Ovary (tissue), 9 donors: Measurements from ENCODE around the gene PTPN13. TPM values are rescaled to one million over a fixed set of nuclear protein-coding genes. Genes with fewer than 3 reads are reported as not detected.

ENCODE experiments used
- DNase-seq, 5 donors: peaks; one replicate each; pipeline ENCODE4 v3.0.0-alpha.2; 2019 to 2020
- H3K27ac ChIP-seq, 2 donors: fragments of 200-600 bp; one replicate each; pipeline versions ENCODE4 v1.5.1 to v1.8.0; 2019 to 2022
- H3K27me3 ChIP-seq: fragments of 200-600 bp; one replicate; pipeline ENCODE4 v1.8.0; 2022
- H3K36me3 ChIP-seq: fragments of 200-600 bp; sonication (generic); one replicate; pipeline ENCODE4 v1.5.1; 2019
- H3K4me1 ChIP-seq: one replicate; pipeline ENCODE4 v1.8.1; 2013; ENCODE audit warnings: mild to moderate bottlenecking, moderate library complexity; ENCODE audit not compliant: insufficient read depth
- H3K4me3 ChIP-seq: fragments of 200-600 bp; sonication (generic); one replicate; pipeline ENCODE4 v1.5.1; 2017
- H3K9me3 ChIP-seq, 2 donors: fragments of 200-600 bp in 1 of 2; sonication (generic) in 1 of 2; one replicate each; pipeline versions ENCODE4 v1.5.1 to v1.8.1; 2013 to 2019; ENCODE audit warnings: mild to moderate bottlenecking in 1 of 2, moderate library complexity in 1 of 2
- EP300 ChIP-seq: sonication (generic); formaldehyde crosslinking; IDR thresholded peaks from one replicate; pipeline ENCODE4 v1.6.1; 2017; ENCODE audit warnings: antibody characterized with exemption
- POLR2A ChIP-seq: fragments of 450-650 bp; IDR thresholded peaks from one replicate; pipeline ENCODE4 v1.6.1; 2017; ENCODE audit warnings: antibody characterized with exemption, mild to moderate bottlenecking, moderate library complexity
- WGBS, 3 donors: extraction: QIAGEN DNeasy Blood & Tissue Kit in 1 of 3; methylation state at CpG; one replicate each; pipeline versions ENCODE4 v1.1.5 to v1.1.7; 2013 to 2017; 5-methylcytosine and 5-hydroxymethylcytosine counted together
- intact Hi-C, 4 donors: fragments of 100-400 bp; cut with DNase I; formaldehyde crosslinking; loops; one replicate each; pipeline versions ENCODE4 v1.11.0 to v1.15.1; 2022 to 2023
- polyA plus RNA-seq, 2 donors: library from polyadenylated mRNA; stranded (reverse); fragments of 200-250 nt in 1 of 2; fragments of 350-450 nt in 1 of 2; fragmentation: Illumina TruSeq in 1 of 2; extraction: RNeasy Lipid Tissue Mini Kit (QIAGEN cat#74804) in 1 of 2; gene quantifications; one replicate each; pipeline ENCODE4 v1.2.3, GENCODE V29; 2013 to 2014
- total RNA-seq, 7 donors: library from RNA; depleted of rRNA in 2 of 7; stranded (reverse); fragments of >200 nt in 2 of 7; fragmentation: NEBNext Ultra II Directional in 3 of 7; extraction: Animal tissue kit (Norgen Biotek cat#: 25700) in 3 of 7; gene quantifications; one replicate each; pipeline versions ENCODE4 v1.1.0 to v1.2.4, GENCODE V29; 2016 to 2023
- TF ChIP-seq, protein P1 (sequence below), 3 donors: fragments of 450-650 bp in 2 of 3; fragments of 200-600 bp in 1 of 3; IDR thresholded peaks; one replicate each; pipeline versions ENCODE4 v1.5.1 to v1.8.0; 2016 to 2022; ENCODE audit warnings: antibody characterized with exemption in 3 of 3, mild to moderate bottlenecking in 1 of 3
- donor health status: DM: no; HTN: no; CAD: no; lungs with moderate emphysema.
- donor health status: DM: no; HTN: no; CAD: no.
- donor health status: Bipolar disorder and iron deficiency.
- donor health status: DM: yes; HTN: yes; CAD: no.
- donor health status: DM: no; HTN: no; CAD: no.
- donor health status: DM: yes; HTN: yes; CAD: no.

The PTPN13 gene
- total and polyA plus RNA-seq, 9 donors, result 17.0 to 73.4 (median 44.0) TPM

DNA sequence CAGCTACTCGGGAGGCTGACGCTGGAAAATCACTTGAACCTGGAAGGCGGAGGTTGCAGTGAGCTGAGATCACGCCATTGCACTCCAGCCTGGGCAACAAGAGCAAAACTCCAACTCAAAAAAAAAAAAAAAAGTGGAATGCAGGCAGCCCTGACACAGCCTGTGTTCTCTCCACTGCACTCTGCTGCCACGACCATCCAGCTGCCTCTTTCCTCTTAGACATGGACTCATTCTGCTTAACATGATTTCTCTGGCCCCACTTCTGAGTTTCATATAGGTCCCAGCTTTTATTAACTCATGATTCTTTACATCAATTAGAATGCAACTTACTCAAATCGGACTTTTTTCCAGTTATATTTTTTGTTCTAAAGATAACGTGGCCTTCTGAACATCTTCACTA, 225.4 kb downstream of the PTPN13 start:
- H3K4me1 ChIP-seq, result peaks cover 1% of the 10 kb centered on the region
- intact Hi-C loops, result loop anchor here in 1 of 4 donors (5.0 kb wide), 1 partner anchor 73 kb away; the partner anchor contains the start of gene C4orf36

GRCh38 chr4:86821151-86821550, 227.0 kb downstream of the PTPN13 start:
- Histone ChIP-seq H3K4me3 (no peak overlapping the region), H3K4me1 (peaks cover 1% of the 10 kb centered on the region), H3K27me3 (no peaks in the 10 kb centered on the region), H3K36me3 (no peaks in the 10 kb centered on the region), H3K9me3 (no peaks in the 10 kb centered on the region), H3K27ac (no peak overlapping the region)
- intact Hi-C loops, result no loop called here
- 34 to 65% (median 47%) methylated on average over 1 of the region's 1 CpG for WGBS, 3 donors
- TF ChIP-seq EP300 (no peak), POLR2A (no peak)
- TF ChIP-seq, protein P1, sequence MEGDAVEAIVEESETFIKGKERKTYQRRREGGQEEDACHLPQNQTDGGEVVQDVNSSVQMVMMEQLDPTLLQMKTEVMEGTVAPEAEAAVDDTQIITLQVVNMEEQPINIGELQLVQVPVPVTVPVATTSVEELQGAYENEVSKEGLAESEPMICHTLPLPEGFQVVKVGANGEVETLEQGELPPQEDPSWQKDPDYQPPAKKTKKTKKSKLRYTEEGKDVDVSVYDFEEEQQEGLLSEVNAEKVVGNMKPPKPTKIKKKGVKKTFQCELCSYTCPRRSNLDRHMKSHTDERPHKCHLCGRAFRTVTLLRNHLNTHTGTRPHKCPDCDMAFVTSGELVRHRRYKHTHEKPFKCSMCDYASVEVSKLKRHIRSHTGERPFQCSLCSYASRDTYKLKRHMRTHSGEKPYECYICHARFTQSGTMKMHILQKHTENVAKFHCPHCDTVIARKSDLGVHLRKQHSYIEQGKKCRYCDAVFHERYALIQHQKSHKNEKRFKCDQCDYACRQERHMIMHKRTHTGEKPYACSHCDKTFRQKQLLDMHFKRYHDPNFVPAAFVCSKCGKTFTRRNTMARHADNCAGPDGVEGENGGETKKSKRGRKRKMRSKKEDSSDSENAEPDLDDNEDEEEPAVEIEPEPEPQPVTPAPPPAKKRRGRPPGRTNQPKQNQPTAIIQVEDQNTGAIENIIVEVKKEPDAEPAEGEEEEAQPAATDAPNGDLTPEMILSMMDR (IDR thresholded peaks at IDR 0.05), result no peak
- DNase-seq, result no peak

More for the DNA sequence above, 225.4 kb downstream of the PTPN13 start:
- TF ChIP-seq, protein P1 (IDR thresholded peaks at IDR 0.05), result no peak
- TF ChIP-seq EP300 (no peak), POLR2A (no peak)
- Histone ChIP-seq H3K27me3 (no peaks in the 10 kb centered on the region), H3K36me3 (no peaks in the 10 kb centered on the region), H3K27ac (no peak overlapping the region), H3K4me3 (no peak overlapping the region), H3K9me3 (no peaks in the 10 kb centered on the region)
- 83 to 87% (median 85%) methylated on average over 7 of the region's 7 CpGs for WGBS, 3 donors
- DNase-seq, result no peak

DNA sequence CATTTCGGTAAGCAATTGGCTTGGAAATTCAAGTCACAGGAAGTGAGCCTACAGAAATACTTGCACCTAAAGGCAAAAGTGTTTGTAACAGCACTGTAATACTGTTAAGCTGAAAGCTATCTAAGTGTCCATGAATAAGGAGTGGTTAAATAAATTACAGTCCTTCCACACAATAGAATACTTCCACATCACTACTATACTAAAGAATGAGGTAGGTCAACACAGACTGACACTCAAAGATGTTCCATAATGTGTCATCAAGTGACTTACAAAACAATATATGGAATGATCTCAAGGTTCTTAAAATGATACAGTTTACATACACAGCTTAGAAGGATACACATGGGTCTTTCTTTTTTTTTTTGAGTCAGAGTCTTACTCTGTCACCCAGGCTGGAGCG, 228.0 kb downstream of the PTPN13 start:
- TF ChIP-seq EP300, result no peak
- TF ChIP-seq, protein P1 (IDR thresholded peaks at IDR 0.05), result no peak
- TF ChIP-seq POLR2A, result no peak
- H3K4me3 ChIP-seq, result no peak overlapping the region
- no peak overlapping the region for H3K27ac ChIP-seq
- no peaks in the 10 kb centered on the region for H3K9me3 ChIP-seq
- no peaks in the 10 kb centered on the region for H3K36me3 ChIP-seq
- WGBS, 3 donors, result 92 to 97% (median 93%) methylated on average over 2 of the region's 2 CpGs
- no peaks in the 10 kb centered on the region for H3K27me3 ChIP-seq
- no peaks in the 10 kb centered on the region for H3K4me1 ChIP-seq
- intact Hi-C loops, result no loop called here
- no peak for DNase-seq

- Histone ChIP-seq H3K4me1 (no peaks in the 10 kb centered on the region), H3K27me3 (no peaks in the 10 kb centered on the region), H3K27ac (no peak overlapping the region), H3K4me3 (no peak overlapping the region), H3K36me3 (no peaks in the 10 kb centered on the region), H3K9me3 (no peaks in the 10 kb centered on the region)
- 79 to 82% (median 79%) methylated on average over 3 of the region's 3 CpGs for WGBS, 3 donors
- intact Hi-C loops, result no loop called here
- no peak for DNase-seq
- TF ChIP-seq, protein P1 (IDR thresholded peaks at IDR 0.05), result no peak
- TF ChIP-seq POLR2A (no peak), EP300 (no peak)
Measured at GRCh38 chr4:86825511-86825910, 231.4 kb downstream of the PTPN13 start.
